ENCODE data around the gene ZNF678.

- TF ChIP-seq POLR2A (IDR thresholded peaks at IDR 0.05; ENCODE audit: low read depth, low read length): no peak
- no peak for TF ChIP-seq POLR2AphosphoS5 (IDR thresholded peaks at IDR 0.05; ENCODE audit: low read depth, low read length)
These were observed 49.3 kb downstream of the ZNF678 start for GRCh38 chr1:227612658-227613057.
